NCI-H128 (cell line): ENCODE results near the gene MMP17.

ENCODE experiments used
- DNase-seq: peaks from one replicate; lab custom pipeline; 2025; ENCODE audit not compliant: unreplicated experiment; lab: John Stamatoyannopoulos, UW

MMP17 gene

DNA sequence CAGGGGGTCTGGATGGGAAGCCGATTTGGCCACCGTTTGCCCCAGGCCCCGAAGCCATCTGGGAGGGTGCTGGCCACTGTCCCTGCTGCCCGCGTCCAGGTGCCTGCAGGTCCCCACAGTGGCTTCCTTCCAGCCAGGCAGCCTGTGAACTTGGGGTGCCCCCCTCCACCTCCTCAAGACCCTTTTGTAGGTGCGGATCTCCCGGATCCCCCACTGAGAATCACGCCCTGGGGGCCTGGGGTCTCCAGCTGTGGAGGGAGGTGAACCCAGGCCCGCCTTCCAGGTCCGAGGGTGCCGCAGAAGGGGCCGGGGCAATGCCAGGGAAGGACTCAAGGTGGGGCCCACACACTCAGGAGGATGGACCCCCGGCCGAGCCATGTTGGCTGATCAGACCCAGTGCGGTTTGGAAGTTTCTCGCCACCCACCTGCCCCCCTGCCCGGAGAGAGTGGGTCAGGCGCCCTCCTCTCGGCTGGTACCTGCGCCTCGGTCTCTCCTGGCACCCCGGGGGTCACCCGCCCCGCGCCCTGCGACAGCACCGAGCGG, 1.7 kb downstream of the MMP17 start:
- no peak for DNase-seq

DNA sequence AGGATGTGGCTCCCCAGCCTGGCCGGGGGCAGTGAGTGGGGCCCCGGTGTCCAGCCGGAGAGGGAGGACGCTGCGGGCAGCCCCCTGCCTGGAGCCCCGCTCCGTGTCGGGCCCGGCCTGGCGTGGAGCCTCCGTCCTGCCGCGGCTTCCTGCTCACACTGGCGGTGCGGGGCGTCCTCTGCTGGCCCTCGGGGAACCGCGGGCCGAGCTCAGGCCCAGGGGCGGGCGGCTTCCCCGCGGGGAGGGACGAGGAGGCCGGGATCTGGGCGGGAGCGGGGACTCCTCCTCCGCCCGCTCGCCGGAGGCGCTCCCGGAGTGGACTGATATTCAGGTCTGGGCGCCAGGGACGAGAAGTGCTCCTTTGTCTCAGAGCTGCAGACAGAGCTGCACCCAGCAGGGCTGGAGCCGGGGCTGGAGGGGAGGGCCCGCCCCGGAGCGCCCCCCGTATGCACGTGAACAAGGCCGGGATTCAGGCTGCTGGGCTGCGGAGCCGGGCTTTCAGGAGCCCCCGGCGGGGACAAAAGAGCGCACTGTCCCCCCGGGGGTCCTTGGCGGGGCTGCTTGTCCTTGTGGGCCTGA, 2.2 kb downstream of the MMP17 start:
- peak; percentile 36 for DNase-seq

DNA sequence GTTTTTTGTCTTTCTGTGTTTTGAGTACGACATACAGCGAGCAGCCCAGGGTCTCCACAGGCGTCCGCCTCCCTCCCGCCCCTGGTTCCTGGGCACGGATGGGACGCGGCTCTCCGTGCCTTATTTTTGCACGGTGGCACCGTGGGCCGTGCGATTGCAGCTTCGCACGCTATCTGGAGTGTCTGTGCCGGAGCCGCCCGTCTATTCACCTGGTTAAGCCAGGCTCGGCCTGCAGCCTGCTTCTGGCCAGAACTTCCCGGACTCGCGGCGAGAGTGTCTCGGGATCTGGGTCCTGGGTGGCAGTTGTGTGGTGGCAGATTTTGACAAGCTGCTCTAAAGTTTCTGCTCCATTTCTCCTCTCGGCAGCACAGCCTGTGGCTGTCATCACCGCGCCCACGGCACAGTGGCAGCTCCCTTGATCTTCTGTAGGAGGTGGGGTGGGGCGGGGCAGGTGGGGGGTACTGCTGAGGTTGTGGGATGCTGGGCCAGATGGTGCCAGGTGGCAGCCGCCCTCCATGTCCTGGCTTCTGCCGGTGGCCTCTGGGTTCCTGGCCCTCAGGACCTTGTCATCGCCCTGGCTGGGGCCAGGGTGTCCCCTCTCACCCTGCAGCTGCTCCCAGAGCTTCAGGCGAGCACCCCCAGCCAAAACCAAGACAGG, 2.9 kb downstream of the MMP17 start:
- DNase-seq = peak; percentile 46

DNA sequence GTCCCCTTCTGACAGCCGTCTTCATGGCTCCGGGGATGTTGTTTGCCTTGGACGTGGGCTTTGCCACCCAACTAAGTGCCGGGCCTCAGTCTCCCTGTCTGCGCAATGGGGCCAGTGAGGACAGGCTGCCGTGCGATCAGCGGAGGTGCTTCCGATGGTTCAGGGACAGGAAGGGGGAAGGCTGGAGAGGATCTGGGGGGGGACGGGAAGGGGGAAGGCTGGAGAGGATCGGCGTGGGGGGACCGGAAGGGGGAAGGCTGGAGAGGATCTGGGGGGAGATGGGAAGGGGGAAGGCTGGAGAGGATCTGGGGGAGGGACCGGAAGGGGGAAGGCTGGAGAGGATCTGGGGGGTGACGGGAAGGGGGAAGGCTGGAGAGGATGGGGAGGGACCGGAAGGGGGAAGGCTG, 3.4 kb downstream of the MMP17 start:
- DNase-seq = no peak

DNA sequence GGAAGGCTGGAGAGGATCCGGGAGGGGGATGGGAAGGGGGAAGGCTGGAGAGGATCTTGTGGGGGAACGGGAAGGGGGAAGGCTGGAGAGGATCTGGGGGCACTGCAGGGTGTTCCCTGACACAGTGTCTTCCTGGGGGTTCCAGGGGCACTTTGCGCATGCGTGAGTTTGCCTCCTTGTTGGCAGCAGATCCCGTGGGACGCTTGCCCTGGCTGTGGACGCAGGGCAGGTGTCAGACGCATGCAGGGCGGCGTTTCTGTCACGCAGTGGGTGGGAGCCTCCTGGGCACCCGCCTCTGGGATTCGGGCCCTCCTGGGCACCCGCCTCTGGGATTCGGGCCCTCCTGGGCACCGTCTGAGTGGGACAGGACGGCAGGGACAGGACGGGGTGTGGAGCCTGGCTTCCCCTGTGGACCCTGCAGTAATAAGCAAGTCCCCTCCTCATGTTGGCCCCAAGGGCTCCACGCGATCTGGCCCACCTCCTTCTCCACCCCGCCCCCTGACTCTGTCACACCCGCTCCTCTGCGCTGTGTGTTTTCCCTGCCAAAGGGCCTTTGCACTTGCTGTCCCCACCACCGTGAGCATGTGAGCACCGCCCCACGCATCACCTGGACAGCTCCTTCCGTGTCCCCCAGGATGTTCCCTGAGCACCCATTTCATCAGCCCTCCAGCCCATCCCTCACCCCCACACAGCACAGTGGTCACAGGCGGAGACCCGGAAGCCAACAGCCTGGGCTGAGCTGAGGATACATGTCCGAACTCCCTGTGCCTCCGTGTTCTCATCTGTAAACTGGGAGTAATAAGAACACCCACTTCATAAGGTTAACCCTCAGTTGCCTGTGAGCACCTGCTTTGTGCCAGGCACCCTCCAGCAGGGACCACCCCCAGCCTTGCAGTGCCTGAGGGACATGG, 4.4 kb downstream of the MMP17 start:
- peak; percentile 46 for DNase-seq

DNA sequence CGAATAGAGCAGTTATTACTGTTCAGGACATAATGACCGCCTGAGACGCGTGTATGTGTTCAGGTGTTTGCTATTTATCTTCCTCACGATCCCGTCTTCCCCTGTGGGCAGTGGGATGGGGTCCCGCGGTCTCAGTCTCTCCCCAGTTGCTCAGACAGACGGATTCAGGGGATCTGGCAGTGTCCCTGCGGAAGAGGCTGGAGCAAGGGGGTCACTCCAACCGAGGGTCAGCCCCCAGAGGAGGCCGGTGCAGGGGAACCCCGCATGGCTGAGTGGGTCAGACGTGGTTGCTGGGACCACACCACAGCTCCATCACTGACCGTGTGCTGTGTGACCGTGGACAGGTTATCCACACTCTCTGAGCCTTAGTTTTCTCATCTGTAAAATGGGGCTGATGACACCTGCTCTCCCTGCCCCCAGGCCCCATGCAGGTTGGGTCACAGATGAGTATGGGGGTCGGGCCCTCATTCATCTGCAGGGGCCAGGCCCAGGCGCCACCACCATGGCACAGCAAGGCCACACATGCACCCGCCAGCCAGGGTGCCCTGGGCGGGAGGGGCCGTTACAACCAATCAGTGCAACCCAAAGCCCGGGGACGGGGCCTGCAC, 5.2 kb downstream of the MMP17 start:
- no peak for DNase-seq

DNA sequence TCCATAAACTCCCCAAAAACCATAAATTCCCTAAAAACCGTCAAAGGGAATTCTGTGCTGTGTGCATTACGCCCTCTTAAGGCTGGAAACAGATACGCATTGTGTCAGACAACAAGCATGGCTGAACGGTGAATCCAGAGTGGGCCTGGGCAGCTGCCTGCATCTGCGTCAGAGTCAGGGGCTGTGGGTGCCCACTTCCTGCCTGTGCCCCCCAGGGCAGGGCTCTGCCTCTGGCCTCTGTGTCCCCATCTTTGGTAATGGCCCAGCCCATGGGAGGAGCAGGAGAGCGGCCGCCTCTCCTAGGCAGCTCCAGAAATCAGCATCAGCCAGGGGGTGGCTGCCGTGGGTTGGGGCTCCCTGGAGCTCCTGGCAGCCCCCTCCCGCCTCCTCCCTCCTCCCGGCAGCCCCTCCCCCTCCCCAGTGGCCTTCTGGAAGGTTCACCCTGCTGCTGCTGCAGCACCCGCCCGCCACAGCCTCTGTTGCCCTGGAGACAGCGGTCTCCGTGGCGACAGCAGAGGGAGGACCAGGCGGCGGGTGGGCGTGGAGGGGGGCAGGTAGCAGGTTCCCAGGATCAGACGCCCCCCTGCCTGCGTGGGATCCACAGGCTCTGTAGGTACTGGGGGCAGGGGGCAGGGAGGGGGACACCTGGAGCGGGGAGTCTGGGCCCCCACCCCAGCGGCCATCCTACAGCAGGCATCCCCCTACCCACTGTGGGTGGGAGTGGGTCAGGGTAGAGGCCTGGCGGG, 5.9 kb downstream of the MMP17 start:
- no peak for DNase-seq

DNA sequence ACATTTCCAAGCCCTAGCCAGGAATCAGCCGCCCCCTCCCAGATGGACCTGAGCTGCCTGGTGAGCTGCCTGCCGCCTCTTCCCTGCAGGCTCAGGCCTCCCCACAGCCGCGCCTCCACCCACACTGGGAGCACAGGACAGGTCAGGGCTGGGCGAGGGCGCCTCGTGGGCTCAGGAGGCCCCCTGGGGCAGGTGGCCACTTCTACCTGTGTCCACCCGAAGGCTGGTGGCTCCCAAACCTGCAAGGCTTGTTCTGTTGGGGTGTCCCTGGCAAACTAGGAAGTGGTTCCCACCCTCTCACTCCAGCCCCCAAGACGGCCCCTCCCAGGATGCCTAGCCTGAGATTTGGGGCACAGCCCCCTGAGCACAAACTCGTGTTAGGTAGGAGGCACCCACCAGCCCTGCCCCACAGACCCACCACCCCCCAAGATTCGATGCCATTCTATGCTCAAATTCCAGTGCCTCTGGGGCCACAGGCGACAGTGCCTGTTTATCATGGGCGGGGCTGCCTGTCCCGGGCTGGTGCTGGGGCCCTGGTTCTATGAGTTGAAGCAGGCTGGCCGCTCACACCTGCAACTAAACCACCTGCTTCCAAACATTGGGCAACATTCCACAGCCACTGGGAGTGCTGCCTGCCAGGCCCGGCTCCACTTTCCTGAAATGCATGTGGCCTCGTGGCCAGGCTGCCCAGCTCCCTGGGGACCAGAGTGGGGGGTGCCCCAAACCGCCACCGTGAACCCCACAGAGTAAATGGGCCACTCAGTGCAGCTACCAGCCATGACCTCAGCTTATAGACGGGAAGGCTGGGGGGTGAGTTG, 6.8 kb downstream of the MMP17 start:
- no peak for DNase-seq

DNA sequence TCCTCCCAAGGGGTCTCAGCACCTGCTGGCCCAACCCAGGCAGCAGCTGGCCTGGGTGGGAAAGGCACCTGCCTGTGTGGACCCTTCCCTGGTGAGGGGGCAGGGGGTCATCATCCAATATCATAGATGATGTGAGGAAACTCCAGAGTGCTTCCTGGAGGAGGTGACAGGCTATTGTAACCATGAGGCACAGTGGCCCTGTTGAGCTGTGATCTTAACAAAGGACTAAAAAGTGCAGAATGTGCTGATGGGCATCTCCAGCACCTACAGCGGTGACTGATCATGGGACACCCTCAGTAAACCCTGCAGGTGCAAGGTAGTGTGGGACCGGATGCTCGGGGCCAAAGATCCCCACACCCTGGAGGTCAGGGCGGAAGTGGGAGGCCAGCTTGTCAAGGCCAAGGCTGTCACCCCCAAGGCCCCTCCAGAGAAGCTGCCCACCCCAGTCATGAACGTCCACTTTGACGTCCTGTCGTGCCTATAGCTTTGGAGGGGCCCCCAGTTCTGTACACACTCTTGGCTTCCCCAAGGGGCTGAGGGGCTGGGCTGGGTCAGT, 7.5 kb downstream of the MMP17 start:
- DNase-seq = no peak

DNA sequence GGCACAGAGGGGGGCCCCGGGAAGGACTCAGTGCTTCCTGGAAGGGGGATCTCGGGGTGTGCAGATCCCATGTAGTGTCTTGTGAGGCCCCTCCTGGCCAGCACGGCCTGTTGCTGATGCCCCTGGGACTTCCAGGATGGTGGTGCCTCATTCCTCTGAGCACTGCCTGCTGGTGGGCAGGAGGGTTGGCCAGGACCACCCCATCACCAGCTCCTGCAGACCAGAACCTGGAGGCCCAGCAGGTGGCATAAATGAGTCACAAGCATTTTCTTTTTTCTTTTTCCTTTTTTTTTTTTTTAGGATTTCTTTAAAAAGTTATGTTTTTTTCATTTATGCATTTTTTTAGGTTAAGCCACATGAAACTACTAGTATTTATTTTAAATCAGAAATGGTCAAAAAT, 8.0 kb downstream of the MMP17 start:
- DNase-seq = no peak

DNA sequence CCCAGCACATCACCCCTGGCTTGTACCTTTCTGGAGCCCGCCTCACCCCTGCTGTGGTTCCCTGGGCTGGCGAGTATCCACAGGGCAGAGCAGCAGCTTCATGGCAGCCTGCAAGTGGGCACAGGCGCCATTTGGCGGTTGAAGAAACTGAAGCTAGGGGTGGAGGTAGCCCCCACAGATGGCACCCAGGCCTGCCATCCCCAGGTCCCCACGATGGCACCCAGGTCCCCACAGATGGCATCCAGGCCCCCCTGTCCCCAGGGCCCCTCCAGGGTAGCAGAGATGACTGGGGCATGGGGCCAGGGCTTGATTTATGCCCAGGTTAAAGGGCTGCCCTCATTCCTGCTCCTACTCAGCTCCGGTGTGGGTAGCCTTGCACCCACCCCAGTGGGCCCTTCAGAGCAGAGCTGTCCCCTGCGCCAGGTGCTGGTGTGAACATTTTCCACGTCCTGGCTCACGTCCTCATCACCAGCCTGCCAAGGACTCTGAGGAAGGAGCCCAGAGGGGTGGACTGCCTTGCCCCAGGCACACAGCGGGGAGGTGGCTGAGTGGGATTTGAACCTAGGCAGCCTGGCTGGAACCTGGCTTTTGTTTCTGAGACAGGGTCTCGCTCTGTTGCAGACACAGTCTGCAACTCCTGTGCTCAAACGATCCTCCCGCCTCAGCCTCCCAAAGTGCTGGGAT, 8.7 kb downstream of the MMP17 start:
- DNase-seq = no peak

DNA sequence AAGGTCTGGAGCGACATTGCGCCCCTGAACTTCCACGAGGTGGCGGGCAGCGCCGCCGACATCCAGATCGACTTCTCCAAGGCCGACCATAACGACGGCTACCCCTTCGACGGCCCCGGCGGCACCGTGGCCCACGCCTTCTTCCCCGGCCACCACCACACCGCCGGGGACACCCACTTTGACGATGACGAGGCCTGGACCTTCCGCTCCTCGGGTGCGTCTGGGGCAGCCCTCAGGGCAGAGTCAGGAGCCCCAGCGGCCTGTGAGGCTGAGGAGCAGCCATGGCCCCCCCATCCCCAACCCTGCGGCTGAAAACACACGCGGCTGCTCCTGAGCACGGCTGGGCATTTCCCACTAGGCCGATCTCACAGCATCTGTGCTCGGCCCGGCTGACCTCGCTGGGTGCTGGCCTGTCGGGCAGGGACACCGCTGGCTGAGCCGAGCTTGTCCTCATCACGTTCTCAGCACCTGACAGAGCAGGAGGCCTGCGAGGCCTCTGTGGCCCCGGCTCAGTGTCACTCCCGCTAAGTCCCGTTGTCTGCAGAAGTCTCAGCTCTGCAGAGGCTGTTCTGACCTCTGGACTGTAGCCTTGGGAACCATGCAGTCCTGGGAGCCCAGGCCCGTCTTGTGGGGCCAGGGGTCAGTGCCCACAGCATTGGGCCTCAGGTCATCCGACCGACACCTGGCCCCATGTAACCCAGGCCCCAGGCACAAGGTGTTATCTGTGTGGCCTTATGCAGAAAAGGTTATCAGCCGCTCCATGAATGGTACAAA, 12.6 kb downstream of the MMP17 start:
- no peak for DNase-seq

DNA sequence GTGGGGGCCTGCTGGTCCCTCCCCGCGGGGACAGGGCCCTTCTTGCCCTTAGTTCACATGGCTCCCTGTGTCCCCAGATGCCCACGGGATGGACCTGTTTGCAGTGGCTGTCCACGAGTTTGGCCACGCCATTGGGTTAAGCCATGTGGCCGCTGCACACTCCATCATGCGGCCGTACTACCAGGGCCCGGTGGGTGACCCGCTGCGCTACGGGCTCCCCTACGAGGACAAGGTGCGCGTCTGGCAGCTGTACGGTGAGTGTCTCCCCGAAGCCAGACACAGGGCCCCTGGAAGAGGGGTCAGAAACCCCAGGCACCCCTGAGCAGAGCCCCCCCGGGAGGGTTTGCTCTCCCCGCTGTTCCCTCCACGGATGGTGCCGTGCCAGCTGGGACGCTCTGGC, 13.4 kb downstream of the MMP17 start:
- no peak for DNase-seq

DNA sequence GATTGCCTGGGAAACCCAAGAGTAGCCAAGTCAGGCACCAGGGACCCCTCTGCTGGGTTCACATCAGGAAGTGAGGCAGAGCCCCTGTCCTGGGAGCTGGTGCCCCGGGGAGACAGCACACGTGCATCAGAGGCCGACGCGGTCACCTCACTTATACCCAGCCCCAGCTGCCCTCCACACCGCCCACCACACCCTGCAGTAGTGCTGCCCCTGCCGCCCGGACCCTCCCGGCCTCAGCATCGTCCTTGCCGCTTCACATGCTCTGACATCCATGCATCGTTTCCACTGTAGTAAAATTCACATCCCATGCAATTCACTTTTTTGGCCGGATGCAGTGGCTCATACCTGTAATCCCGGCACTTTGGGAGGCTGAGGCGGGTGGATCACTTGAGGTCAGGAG, 14.0 kb downstream of the MMP17 start:
- no peak for DNase-seq

DNA sequence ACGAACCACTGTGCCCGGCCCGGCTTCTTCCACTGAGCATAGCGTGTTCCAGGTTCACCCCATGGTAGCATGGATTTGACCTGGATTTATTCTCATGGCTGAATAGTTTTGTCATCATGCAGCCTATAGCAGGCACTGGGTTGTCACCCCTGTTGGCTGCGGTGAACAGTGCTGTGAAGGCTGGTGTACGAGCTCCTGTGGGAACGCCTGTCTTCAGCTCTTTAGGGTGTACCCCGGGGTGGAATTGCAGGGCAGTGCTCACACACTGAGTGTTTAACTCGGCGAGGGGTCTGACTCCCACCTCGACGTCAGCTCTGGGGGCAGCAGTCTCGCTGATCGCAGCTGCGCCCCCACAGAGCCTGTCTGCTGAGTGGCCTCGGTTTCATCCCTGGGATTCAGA, 15.3 kb downstream of the MMP17 start:
- no peak for DNase-seq

DNA sequence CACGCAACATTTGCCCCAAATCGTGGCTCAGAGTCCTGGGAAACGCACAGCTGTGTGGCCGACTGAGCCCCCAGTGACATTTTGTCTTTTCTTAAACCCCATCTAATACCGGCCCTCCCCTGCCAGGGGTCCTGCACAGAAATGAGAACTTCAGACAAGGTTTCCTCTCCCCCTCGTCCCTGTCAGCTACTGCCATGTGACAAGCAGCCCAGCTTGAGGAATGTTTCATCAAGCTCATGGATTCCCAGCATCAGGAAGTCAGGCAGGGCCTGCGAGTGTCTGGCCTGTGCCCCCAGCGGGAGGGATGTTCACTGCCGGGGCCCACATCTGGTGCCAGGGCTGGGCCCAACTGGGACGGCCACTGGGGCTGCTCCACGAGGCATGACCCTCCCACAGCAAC, 15.9 kb downstream of the MMP17 start:
- no peak for DNase-seq

DNA sequence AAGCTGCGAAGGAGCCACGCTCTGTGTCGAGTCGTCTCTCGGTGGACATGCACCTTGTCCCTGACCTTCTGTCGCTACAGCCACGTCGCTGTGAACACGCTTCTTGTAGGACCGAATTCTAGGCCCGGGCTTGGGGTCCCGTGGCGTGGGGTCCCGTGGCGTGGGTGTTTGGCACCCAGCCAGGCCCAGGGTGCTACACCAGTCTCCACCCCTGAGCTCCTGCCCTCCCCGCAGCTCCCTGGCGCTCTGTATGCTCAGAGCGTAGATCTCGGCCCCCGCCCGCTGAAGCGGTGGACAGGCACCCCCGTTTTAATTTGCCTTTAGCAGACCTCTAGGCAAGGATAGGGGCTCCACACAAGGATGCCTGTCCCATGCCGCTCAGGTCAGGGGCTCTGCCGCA, 16.5 kb downstream of the MMP17 start:
- DNase-seq = no peak

DNA sequence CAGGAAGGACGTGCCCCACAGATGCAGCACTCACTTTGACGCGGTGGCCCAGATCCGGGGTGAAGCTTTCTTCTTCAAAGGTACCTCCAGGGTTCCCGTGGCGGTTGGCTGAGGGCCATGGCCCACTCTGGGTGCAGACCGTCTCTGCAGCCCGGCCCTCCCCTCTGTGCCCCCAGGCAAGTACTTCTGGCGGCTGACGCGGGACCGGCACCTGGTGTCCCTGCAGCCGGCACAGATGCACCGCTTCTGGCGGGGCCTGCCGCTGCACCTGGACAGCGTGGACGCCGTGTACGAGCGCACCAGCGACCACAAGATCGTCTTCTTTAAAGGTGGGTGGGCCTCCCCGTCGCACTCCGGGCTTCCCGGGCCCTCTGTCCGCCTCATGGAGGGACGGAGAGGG, 16.9 kb downstream of the MMP17 start:
- DNase-seq = no peak
